GM12878 (cell line): Measurements from ENCODE around the gene SENP5. TPM values are rescaled to one million over a fixed set of nuclear protein-coding genes. Genes with fewer than 3 reads are reported as not detected.
A peak's percentile ranks its signal among the peaks of the same experiment; 100 is the strongest.

Source experiments
- ATAC-seq: fragments of 200-7000 bp; cut with Tn5 transposase; 3 replicates; pipeline ENCODE4 v1.9.1; 2020; ENCODE audit warnings: mild to moderate bottlenecking, moderate library complexity
- BruUV-seq: library from RNA; stranded (reverse); fragments of 400-500 nt; replicated peaks from 2 replicates; lab custom pipeline; 2021; lab: Mats Ljungman, UMichigan
- CTCF ChIA-PET: fragments of 300-600 bp; sonication (Branson Sonifier 250); formaldehyde crosslinking; extraction: SDS; loops from one replicate; lab custom pipeline; 2021; ENCODE audit warnings: inconsistent platforms; lab: Yijun Ruan, JAX
- POLR2A ChIA-PET: fragments of 350-600 bp; formaldehyde crosslinking; extraction: SDS; loops from one replicate; lab custom pipeline; 2021; ENCODE audit warnings: inconsistent platforms; lab: Charles Lee
- RAD21 ChIA-PET: fragments of 300-600 bp; sonication (Branson Sonifier 250); formaldehyde crosslinking; loops from one replicate; lab custom pipeline; 2023; ENCODE audit warnings: antibody characterized with exemption; ENCODE audit not compliant: unreplicated experiment; lab: Charles Lee
- SMC1A ChIA-PET: fragments of 300-600 bp; sonication (Branson Sonifier 250); formaldehyde crosslinking; loops from one replicate; lab custom pipeline; 2023; ENCODE audit not compliant: unreplicated experiment, uncharacterized antibody; lab: Charles Lee
- DNase-seq: peaks from one replicate; pipeline ENCODE4 v3.0.0-alpha.2; 2011; ENCODE audit warnings: low read depth, low spot score
- FAIRE-seq: peaks from 3 replicates; lab custom pipeline; 2011; peaks lifted over from hg19 to GRCh38; lab: Jason Lieb, UNC
- H2AFZ ChIP-seq: 2 replicates; pipeline ENCODE4 v1.6.0; 2011; ENCODE audit warnings: low read depth, low read length, control low read depth; ENCODE audit not compliant: control insufficient read depth
- H3K27ac ChIP-seq: 2 replicates; pipeline ENCODE4 v1.5.1; 2011; ENCODE audit warnings: control low read depth; ENCODE audit not compliant: control insufficient read depth, insufficient read depth
- H3K27me3 ChIP-seq, 2 experiments: replicated peaks in 1 of 2; 2 replicates each; pipeline versions ENCODE4 v1.6.0 to v1.6.1; 2011; ENCODE audit warnings: low read length in 1 of 2; ENCODE audit not compliant: control insufficient read depth in 2 of 2, insufficient read depth in 2 of 2
- H3K36me3 ChIP-seq, 2 experiments: 2 replicates each; pipeline ENCODE4 v1.5.1; 2011; ENCODE audit warnings: low read length in 1 of 2; ENCODE audit not compliant: control insufficient read depth in 2 of 2, insufficient read depth in 2 of 2
- H3K4me1 ChIP-seq: 2 replicates; pipeline ENCODE4 v1.6.1; 2011; ENCODE audit warnings: mild to moderate bottlenecking, low read length, moderate library complexity, mixed read lengths; ENCODE audit not compliant: control insufficient read depth, insufficient read depth
- H3K4me2 ChIP-seq: 2 replicates; pipeline ENCODE4 v1.6.0; 2011; ENCODE audit warnings: control low read depth; ENCODE audit not compliant: control insufficient read depth, insufficient read depth
- H3K4me3 ChIP-seq: fragments of 200-600 bp; sonication (generic); 2 replicates; pipeline ENCODE4 v1.5.1; 2016
- H3K79me2 ChIP-seq: 2 replicates; pipeline ENCODE4 v1.6.0; 2011; ENCODE audit warnings: low read length; ENCODE audit not compliant: control insufficient read depth, insufficient read depth
- H3K9ac ChIP-seq: 2 replicates; pipeline ENCODE4 v1.8.0; 2011; ENCODE audit warnings: low read length, control low read depth, mixed read lengths; ENCODE audit not compliant: control insufficient read depth, insufficient read depth
- H3K9me3 ChIP-seq: replicated peaks from 3 replicates; pipeline ENCODE4 v1.5.1; 2011; ENCODE audit warnings: mild to moderate bottlenecking, low read length; ENCODE audit not compliant: control insufficient read depth, insufficient read depth
- H4K20me1 ChIP-seq: 2 replicates; pipeline ENCODE4 v1.6.0; 2011; ENCODE audit not compliant: control insufficient read depth, insufficient read depth
- RUNX3 ChIP-seq: IDR thresholded peaks from 2 replicates; pipeline ENCODE4 v1.6.1; 2012; ENCODE audit warnings: low read length, inconsistent platforms
- WGBS: methylation state at CpG from one replicate; pipeline ENCODE4 v1.1.6; 2016; ENCODE audit warnings: low lambda C conversion rate; ENCODE audit not compliant: insufficient replicate concordance, insufficient coverage; ENCODE audit errors: missing lambda C conversion rate; 5-methylcytosine and 5-hydroxymethylcytosine counted together
- in situ Hi-C: fragments of 300-500 bp; cut with MboI; formaldehyde crosslinking; loops from 9 replicates; pipeline ENCODE4 v1.14.3; 2018; ENCODE audit warnings: mixed read lengths
- intact Hi-C: fragments of 100-400 bp; cut with micrococcal nuclease; formaldehyde crosslinking; loops from one replicate; pipeline ENCODE4 v1.14.2; 2022; ENCODE audit not compliant: unreplicated experiment
- polyA plus RNA-seq, 11 experiments: library from polyadenylated mRNA; depleted of rRNA in 4 of 11; unstranded in 6 of 11; stranded (reverse) in 5 of 11; fragments of >200 nt; fragmentation: Nextera tagmentation in 4 of 11; fragmentation: Illumina TruSeq in 1 of 11; extraction: Ambion mirVana in 4 of 11; extraction: Trizol in 1 of 11; gene quantifications; 1 replicate in 1 of 11; 2 replicates in 10 of 11; pipeline versions ENCODE4 v1.2.1 to v1.2.3, GENCODE V29; 2011 to 2016; ENCODE audit warnings: inconsistent platforms in 2 of 11, missing spikeins in 2 of 11, low read depth in 1 of 11
- total RNA-seq, 4 experiments: library from RNA; depleted of rRNA in 3 of 4; stranded (reverse); fragments of >200 nt in 3 of 4; fragmentation: Illumina TruSeq in 1 of 4; extraction: Trizol in 1 of 4; gene quantifications; 2 replicates each; pipeline versions ENCODE4 v1.2.1 to v1.2.3, GENCODE V29; 2013 to 2021
- TF ChIP-seq, protein P1 (sequence below): IDR thresholded peaks from 2 replicates; pipeline ENCODE4 v1.6.1; 2011; ENCODE audit warnings: low read depth, mild to moderate bottlenecking, low read length, moderate library complexity, borderline replicate concordance; ENCODE audit errors: extremely low read depth
- TF ChIP-seq, protein P2 (sequence below), 3 experiments: IDR thresholded peaks in 2 of 3; conservative IDR thresholded peaks in 1 of 3; 2 replicates each; pipeline ENCODE4 v1.5.1; 2011; ENCODE audit warnings: low read depth in 3 of 3, low read length in 3 of 3, mild to moderate bottlenecking in 3 of 3, control low read depth in 2 of 3, moderate library complexity in 2 of 3, inconsistent platforms in 1 of 3, mixed read lengths in 1 of 3; ENCODE audit not compliant: control insufficient read depth in 2 of 3, insufficient read depth in 1 of 3; ENCODE audit errors: extremely low read depth in 1 of 3

The SENP5 gene
- total and polyA plus RNA-seq, 10 of the 15 experiments (the other 5 are each of a cell fraction or from before 2014, with no cell fraction given): 6.4 to 28.4 (median 15.6) TPM

DNA sequence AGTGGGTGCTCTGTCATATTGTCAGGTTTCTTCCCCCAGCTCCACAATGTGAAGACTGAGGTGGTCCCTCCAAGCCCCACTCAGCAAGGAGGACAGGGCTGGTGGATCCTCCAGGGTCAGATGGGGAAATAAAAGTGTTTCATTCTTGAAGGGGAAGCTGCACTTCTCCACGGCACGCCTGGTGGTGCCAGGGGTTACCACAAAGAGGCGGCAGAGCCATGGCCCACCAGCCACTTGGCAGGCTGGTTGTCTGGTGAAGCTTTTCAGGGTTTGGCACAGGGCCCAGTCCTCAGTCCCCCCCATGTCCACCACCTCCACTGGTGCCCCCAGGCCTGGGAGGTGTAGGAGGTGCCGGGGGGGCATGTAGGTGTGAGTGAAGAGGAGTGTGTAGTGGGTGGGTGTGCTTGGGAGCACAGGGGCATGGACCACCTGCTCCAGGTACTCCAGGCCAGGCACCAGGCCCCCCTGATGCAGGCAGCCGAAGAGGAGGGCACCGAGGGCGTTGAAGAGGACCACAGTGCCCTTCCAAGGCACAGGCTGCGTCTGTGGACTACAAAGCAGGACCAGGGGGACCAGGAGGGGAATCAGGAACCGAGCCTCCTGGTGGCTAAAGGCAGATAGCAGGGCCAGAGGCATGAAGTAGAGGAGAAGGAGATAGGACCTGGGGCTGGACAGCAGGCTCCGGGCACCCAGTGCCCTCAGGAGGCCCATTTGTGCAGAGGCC lies 79.6 kb downstream of the SENP5 start:
- H3K4me1 ChIP-seq: peaks cover 8% of the 10 kb centered on the region
- no peak overlapping the region for H3K9ac ChIP-seq
- intact Hi-C loops: loop anchor here (10.0 kb wide), 1 partner anchor 232 kb away; the partner anchor contains the start of genes CEP19 and PIGX
- in situ Hi-C loops: no loop called here
- DNase-seq: no peak
- no peaks in the 10 kb centered on the region for H3K27me3 ChIP-seq
- RAD21 ChIA-PET: no interaction called here
- no peak overlapping the region for H3K4me2 ChIP-seq
- SMC1A ChIA-PET: no interaction called here
- TF ChIP-seq, protein P1, sequence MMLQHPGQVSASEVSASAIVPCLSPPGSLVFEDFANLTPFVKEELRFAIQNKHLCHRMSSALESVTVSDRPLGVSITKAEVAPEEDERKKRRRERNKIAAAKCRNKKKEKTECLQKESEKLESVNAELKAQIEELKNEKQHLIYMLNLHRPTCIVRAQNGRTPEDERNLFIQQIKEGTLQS: no peak
- TF ChIP-seq, protein P2, sequence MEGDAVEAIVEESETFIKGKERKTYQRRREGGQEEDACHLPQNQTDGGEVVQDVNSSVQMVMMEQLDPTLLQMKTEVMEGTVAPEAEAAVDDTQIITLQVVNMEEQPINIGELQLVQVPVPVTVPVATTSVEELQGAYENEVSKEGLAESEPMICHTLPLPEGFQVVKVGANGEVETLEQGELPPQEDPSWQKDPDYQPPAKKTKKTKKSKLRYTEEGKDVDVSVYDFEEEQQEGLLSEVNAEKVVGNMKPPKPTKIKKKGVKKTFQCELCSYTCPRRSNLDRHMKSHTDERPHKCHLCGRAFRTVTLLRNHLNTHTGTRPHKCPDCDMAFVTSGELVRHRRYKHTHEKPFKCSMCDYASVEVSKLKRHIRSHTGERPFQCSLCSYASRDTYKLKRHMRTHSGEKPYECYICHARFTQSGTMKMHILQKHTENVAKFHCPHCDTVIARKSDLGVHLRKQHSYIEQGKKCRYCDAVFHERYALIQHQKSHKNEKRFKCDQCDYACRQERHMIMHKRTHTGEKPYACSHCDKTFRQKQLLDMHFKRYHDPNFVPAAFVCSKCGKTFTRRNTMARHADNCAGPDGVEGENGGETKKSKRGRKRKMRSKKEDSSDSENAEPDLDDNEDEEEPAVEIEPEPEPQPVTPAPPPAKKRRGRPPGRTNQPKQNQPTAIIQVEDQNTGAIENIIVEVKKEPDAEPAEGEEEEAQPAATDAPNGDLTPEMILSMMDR (IDR thresholded peaks at IDR 0.05 in 2 of 3, conservative IDR thresholded peaks at IDR 0.05 in 1 of 3; ENCODE audit: control insufficient read depth in 2 of 3, extremely low read depth in 1 of 3, insufficient read depth in 1 of 3, low read depth in 3 of 3, low read length in 3 of 3): peak in 2 of 3 experiments; percentile 7 to 13; a peak in 2 of 6 replicates
- no peak for TF ChIP-seq RUNX3
- 0 out of 3 replicates have a peak, but pooled peaks have one; percentile 15 for ATAC-seq
- peaks cover 22% of the 10 kb centered on the region for H3K79me2 ChIP-seq
- H3K27ac ChIP-seq: no peak overlapping the region
- POLR2A ChIA-PET: interaction anchor here (1.0 kb wide), 1 partner anchor 109 kb away, joined by 3 read pairs; no protein-coding TSS in a partner anchor
- 80% methylated on average over 10 of the region's 10 CpGs for WGBS
- H3K4me3 ChIP-seq: no peak overlapping the region
- H3K36me3 ChIP-seq: peaks cover 0 to 4% of the 10 kb centered on the region in 2 experiments; a peak in 1 of 4 replicates
- no TSS peak for BruUV-seq
- no peak overlapping the region for H2AFZ ChIP-seq
- CTCF ChIA-PET: interaction anchor here (0.8 kb wide), 1 partner anchor 110 kb away, joined by 3 read pairs; no protein-coding TSS in a partner anchor
- FAIRE-seq: no peak
- no peaks in the 10 kb centered on the region for H4K20me1 ChIP-seq
- no peaks in the 10 kb centered on the region for H3K9me3 ChIP-seq
